TTC549 (cell line): ENCODE data around the gene FYCO1.

ENCODE experiments used
- FAIRE-seq: peaks from 2 replicates; lab custom pipeline; 2012; peaks lifted over from hg19 to GRCh38; lab: Jason Lieb, UNC

Gene FYCO1

GRCh38 chr3:45964139-45964538 is 31.5 kb downstream of the FYCO1 start:
- no peak for FAIRE-seq

DNA sequence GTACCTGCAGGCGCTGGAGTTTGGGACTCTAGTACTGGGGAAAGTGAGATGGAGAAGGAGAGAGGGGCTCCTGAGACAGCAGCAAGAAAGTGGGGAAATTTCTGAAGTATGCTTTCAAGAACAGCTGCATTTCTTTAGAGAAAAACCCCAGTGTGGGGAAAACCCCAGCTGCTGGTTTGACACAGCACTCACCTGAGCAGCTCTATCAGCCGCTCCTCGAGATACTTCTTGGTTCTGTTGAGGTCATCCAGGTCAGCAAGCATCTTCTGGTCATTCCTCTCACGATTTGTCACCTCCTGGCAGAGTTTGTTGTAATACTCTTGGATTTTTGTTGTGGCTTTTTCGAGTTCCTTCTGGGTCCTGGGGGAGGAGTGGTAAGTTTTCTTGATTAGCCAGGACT is 33.6 kb downstream of the FYCO1 start:
- FAIRE-seq: no peak

GRCh38 chr3:45960289-45960688 is 35.3 kb downstream of the FYCO1 start:
- no peak for FAIRE-seq

DNA sequence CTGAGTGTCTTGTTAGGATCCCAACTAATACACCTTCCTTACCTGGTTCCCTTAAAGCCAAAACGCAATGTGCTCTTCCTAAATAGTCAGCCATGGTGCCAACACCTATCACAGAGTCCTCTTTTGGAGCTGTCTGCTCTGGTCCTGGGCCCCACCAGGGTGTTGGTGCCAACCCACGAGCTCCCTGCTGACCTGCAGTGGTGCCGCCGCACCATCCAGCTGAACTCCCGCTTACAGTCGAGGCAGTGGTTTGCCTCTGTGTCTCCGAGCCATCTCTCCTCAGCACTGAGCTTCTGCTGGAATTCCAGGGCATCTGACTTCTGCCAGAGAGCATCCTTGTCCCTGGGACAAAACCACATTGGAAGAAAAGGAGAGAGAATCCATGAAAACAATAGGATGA is 36.4 kb downstream of the FYCO1 start:
- FAIRE-seq: no peak

DNA sequence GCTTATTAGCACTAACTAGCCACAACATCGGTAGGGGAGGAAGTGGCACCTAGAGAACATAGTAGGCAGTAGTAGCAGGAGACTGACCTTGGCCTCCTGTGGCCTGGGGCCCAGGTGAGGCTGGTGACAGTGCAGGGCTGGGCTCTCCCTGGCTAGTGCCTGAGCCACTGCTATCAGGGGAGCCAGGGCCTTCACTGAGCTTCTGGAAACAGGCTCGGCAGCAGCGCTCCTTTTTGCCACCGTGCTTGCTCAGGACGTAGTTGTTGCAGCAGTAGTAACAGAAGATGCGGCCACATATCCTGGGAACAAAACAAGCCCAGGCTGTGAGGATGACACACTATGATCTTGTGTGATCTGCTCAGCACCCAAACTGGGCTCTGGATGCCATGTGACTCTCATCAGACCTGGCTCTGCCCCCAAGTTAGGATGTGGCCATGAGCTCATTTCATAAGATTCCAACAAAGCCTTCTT is 37.3 kb downstream of the FYCO1 start:
- FAIRE-seq: no peak

DNA sequence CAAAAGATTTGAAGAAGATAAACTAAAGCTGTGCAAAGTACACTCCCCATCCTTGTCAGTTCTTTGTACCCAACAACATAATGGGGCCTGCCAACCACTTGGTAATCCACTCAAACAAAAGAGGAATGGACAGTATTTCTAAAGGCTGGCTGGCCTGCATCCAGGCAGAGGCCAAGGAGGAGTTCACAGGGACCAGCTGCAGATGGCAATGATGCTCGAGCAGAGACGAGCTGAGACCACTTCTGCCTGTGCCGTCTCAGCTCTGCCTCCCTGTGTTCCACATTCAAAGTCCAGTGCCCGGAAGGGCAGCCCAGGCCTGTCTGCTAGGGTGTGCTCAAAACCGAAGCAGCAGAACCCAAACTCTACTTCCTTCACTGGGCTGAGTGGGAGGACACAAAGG is 38.0 kb downstream of the FYCO1 start:
- no peak for FAIRE-seq

- FAIRE-seq: no peak
These were observed 39.9 kb downstream of the FYCO1 start for GRCh38 chr3:45955706-45956105.

- no peak for FAIRE-seq
These were observed 40.5 kb downstream of the FYCO1 start for GRCh38 chr3:45955017-45955647.

DNA sequence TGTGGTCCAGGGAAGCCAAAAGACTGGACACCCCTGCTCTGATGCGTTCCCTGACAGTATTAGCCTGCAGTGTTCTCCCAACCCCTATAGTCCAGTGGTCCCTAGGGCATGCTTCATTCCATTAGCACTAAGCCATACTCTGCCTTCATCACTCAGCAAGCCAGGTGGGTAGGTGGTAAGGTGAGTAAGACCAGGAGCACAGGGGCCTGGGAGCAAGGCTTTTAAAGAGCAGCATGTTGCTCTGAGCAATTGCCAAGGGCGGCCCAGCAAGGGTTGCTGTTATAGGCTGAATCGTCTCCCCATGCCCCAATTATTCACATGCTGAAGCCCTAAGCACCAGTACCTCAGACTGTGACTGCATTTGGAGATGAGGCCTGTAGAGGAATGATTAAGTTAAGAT is 41.3 kb downstream of the FYCO1 start:
- FAIRE-seq: no peak

DNA sequence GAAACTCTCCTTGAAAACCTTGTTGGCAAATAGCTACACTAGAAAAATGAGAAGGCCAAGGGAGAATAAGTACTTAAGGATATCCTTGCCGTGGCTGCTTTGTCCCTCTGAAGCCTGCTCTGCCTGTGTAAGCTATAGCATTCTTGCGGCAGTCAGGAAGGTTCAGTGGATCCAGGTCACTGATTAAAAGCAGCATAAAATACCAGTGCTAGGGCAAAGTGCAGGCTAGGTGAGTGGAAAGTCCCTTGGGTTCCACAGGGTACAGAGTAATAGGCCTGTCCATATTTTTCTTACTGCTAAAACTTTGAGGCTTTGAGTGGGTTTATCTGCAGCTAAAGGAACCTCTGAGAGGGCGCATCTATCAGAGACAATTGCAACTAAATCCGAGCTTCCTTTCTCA is 42.1 kb downstream of the FYCO1 start:
- FAIRE-seq: no peak

- FAIRE-seq: no peak
These were observed 43.2 kb downstream of the FYCO1 start for GRCh38 chr3:45952456-45952855.

- FAIRE-seq: no peak
These were observed 43.7 kb downstream of the FYCO1 start for GRCh38 chr3:45951946-45952345.

- FAIRE-seq: no peak
These were observed 44.7 kb downstream of the FYCO1 start for GRCh38 chr3:45950686-45951600.

DNA sequence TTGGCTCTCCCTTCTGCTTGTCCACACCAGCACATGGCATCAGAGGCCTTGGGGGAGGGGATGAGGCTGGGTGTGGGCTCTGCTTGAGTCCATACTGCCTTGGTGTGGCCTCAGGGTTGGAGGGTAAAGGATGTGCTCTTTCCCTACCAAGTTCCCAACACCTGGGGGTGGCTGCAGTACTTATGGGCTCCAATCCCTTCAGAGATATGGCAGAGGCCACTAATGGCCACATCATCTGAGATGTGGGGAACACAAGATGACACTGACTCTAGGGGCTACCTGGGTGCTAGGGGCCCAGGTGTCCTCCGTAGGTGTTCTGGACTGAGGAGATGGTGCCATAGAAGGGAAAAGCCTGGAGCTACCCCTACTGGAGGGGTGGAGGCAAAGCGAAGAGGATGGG is 45.5 kb downstream of the FYCO1 start:
- FAIRE-seq: no peak

GRCh38 chr3:45949432-45949831 is 46.2 kb downstream of the FYCO1 start:
- no peak for FAIRE-seq

DNA sequence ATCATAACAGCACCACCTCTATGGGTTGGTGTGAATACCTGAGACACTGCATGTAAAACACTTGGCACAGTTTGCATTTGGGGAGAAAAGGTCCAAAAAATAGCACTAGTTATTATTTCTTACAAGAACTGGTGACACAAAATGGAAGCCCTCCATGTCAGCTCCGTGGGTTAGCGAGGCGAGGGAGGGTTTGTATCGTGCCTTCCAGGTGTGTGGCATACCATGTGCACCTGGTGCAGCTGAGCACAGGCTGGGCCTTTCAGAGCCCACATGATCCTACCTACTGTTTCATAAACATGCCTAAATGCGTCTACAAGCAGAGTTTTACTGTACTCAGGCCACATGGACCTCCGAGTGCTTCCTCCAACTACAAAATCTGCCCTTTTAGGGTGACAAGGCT is 46.7 kb downstream of the FYCO1 start:
- no peak for FAIRE-seq

DNA sequence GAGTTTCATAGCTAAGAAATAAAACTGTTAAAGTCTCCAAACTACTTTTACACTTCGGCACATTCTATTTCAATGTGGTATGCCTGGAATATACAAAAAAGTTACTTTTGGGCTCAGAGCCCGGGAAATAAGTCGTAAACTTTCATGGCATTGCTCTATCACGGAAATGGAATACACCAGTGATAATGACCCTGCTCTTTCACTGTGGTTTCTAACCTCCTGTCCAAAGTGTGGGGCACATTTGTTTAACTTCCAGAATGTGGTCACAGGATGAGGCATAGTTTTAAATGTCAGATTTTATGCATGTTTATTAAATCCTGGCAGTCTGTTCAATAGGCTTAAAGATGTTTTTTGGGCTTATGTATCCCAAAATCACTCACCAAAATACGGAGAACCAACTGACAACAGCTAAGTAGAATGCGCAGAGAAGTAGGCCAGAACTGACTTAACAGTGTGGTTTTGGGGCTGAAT is 47.3 kb downstream of the FYCO1 start:
- FAIRE-seq: no peak

- no peak for FAIRE-seq
These were observed 48.3 kb downstream of the FYCO1 start for GRCh38 chr3:45947361-45947760.

- no peak for FAIRE-seq
These were observed 48.7 kb downstream of the FYCO1 start for GRCh38 chr3:45946875-45947274.

DNA sequence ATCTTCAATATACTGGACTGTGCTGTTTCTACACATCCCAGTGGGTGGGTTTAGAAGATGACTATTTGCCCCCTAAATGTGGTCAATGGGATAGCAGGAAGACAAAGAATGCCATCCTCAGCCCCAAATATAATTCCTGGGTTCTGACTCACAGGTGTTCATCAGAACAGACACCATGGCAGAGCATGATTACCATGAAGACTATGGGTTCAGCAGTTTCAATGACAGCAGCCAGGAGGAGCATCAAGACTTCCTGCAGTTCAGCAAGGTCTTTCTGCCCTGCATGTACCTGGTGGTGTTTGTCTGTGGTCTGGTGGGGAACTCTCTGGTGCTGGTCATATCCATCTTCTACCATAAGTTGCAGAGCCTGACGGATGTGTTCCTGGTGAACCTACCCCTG is 49.3 kb downstream of the FYCO1 start:
- no peak for FAIRE-seq

DNA sequence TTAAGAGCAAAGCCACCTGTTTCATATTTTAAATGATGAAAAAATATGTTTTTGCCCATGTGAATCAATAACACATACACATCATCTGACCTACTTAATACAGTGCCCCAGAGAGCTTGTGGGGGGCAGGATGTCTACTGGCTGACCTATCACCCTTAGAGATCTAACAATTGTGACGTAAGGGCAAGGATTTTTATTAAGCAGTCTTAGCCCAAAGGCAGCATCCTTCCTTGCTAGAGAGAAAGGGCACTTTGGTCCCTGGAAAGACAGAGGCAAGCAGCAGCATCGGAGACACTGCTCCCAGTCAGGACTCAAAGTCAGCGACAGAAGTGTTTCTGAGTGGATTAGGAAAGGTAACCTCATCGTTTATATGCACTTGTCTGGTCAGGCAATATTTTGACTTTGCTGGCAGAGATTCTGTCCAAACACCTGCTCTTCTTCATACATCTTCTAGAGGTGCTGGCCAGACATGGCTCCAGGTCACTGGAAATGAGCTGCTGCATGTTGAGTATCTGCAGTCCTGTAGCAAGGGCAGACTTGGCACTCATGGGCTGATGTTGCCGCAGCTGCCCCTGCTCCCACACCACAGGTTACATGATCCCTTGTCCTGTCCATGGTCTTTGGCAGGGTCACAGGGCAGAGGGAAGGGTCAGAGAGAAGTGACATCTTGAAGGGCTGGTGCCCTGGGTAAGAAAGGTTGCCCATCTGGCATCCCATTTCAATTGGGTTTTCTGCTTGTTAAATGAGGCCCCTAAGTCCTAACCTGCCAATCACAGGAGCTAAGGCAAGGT is 50.6 kb downstream of the FYCO1 start:
- no peak for FAIRE-seq

GRCh38 chr3:45943207-45943846 is 52.3 kb downstream of the FYCO1 start, which contains the start of gene CXCR6:
TSS of gene CXCR6 (plus strand) at chr3:45943464. CDS start at chr3:45946482, 3,018 bp downstream.
- no peak for FAIRE-seq
